Activated T-cell treated with anti-CD3 and anti-CD28 coated beads for 24 hours (primary cell): ENCODE data around the gene TMEM179.
"Not testable (repeated sequence)": the region's sequence is repeated elsewhere in the genome, so short reads cannot be mapped to it uniquely, and the experiment has no call there.

Source experiments
- DNase-seq: peaks from one replicate; pipeline ENCODE4 v3.0.0-alpha.2; 2020; ENCODE audit warnings: low read depth

The TMEM179 gene

GRCh38 chr14:104637546-104638003, 33.0 kb upstream of the TMEM179 start:
- no peak for DNase-seq

DNA sequence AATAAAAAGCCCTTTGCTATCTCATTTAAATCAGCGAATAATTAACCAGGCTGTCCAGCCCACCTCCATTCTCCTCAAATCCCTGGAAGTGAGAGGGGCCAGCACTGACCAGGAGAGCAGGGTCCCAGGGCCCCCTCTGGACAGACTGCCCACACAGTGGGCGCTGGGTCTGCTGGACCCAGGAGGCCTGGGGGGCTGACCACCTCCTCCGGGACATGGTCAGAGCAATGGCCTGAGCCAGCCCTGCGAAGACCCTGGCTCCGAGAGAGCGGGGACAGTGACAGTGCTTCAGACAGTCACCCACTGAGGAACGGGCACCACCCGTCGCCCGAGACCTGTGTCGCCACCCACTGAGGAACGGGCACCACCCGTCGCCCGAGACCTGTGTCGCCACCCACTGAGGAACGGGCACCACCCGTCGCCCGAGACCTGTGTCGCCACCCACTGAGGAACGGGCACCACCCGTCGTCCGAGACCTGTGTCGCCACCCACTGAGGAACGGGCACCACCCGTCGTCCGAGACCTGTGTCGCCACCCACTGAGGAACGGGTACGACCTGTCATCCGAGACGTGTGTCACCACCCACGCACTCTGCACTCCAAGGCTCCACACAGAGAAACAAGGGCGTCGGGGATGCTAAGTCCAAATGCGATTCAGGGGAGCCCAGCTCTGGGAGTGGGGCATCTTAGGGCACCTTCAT, 32.4 kb upstream of the TMEM179 start:
- not testable (repeated sequence) for DNase-seq

GRCh38 chr14:104636131-104636530, 31.6 kb upstream of the TMEM179 start:
- DNase-seq, result no peak

DNA sequence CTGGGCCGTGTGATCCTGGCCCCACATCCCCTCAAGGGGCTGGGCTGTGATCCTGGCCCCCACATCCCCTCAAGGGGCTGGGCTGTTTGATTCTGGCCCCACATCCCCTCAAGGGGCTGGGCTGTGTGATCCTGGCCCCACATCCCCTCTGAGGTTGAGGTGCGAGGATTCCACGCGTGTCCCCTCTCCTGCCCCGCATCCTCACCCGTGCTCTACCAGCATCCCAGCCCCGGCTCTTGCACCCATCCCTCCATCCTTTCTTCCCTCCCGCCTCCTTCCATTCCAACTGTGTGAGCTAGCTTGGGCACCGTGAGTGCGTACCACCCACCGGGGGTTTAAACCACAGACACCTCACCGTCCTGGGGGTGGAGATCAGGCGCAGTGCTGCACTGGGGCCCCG, 31.1 kb upstream of the TMEM179 start:
- DNase-seq, result no peak

- DNase-seq, result no peak
These were observed 30.5 kb upstream of the TMEM179 start for GRCh38 chr14:104634886-104635570.

DNA sequence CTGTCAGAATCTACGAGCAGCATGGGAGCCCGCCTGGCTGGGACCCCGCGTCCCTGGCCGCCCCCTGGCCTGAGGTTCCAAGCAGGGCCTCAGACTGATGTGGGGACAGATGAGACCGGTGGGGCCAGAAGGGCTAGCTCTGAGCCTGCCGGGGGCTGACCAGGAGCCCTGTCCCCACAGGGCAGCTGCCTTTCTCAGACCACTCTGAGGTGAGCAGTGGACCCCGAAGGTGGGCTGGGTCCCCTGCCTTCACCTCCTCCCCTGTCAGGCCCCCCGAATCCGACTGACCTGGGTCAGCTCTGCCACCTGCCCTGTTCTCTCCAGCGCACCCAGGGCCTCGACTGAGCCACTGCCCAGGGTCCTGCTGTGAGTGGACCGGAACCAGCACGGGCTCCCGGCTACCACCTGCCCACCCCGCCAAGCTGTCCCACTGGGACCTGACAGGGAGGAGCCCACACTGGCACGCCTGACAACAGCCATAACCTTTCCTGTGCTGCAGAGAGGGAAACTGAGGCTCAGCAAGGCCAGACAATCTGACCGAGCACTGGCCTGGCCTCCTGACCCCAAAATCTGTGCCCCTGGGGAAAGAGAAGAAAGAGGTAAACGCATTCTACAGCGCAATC, 29.7 kb upstream of the TMEM179 start:
- DNase-seq, result no peak

DNA sequence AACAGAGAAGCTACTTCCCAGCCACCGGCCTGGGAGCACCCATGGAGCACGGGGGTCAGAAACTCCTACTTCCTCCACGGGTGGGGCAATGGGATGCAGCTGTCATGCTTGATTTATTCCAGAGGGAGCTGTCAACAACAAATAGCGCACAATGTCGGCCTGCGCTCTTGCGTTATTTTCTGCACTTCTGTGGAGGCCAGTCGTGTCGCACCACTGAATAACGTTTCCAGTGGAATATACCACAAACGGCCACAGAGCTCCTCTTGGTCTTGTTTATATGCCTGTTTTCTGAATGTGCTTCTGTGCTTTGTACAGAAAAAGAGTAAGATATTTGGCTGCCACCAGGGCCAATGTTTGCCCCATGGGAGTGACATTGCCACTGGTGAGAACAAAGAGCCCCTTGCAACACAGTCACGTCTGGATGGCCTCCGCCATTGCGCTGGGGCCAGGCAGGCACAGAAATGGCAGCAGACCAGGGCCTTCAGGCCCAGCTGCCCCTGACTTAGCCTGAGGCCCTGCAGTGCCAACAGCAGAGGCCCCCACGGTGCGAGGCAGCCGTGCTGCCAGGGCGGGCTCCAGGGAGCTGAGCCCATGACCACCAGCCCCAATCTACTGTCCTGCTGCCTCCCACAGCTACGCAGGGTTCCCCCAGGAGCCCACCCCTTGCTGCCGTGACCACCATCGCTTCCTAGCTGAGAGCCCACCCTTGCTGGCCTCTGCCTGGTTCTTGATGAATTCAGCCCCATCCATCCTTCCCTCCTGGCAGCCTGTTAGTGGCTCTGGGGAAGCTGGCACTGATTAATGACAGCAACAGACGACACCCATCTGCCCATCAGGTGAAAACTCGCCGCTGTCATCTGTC, 28.9 kb upstream of the TMEM179 start:
- no peak for DNase-seq

DNA sequence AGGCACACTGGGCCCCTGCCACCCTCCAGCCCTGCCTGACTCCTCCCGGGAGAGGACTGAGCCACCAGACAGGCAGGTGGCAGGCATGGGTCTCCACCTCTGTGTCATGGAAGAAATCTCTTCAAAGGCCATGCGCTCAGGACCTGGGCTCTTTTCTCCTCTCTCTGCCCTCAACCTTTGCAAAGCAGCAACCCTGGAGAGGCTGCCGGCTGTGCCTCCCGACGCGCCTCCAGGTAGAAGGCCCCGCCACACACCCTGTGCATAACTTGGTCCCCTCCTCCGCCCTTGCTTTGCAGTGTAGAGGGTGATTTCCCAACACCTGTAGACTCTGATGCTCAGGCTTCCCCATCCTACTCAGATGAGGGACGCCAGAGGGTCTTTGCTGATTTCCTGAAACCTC, 28.2 kb upstream of the TMEM179 start:
- no peak for DNase-seq

- no peak for DNase-seq
These were observed 20.4 kb upstream of the TMEM179 start for GRCh38 chr14:104624939-104625338.

DNA sequence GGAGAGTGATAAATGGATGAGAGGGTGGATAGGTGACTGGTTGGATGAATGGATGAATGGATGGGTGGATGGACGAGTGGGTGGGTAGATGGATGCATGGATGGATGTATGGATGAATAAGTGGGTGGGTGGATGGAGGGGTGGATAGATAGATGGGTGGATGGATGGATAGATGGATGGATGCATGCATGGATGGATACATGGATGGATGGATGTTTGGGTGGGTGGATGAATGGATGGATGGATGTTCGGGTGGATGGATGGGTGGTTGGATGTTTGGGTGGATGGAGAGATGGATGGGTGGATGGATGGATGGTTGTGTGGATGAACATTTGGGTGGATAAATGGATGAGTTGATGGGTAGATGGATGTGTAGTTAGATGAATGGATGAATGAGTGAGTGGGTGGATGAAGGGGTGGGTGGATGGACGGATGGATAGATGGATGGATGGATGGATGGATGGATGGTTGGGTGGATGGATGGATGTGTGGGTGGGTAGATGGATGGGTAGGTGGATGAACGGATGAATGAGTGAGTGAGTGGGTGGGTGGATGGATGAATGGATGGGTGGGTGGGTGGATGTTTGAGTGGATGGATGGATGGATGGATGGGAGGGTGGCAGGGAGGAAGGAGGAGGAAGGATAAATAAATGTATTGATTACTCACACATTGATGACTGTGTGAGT, 9.7 kb upstream of the TMEM179 start:
- DNase-seq, result no peak

- no peak for DNase-seq
These were observed 7.3 kb upstream of the TMEM179 start for GRCh38 chr14:104611881-104612280.

DNA sequence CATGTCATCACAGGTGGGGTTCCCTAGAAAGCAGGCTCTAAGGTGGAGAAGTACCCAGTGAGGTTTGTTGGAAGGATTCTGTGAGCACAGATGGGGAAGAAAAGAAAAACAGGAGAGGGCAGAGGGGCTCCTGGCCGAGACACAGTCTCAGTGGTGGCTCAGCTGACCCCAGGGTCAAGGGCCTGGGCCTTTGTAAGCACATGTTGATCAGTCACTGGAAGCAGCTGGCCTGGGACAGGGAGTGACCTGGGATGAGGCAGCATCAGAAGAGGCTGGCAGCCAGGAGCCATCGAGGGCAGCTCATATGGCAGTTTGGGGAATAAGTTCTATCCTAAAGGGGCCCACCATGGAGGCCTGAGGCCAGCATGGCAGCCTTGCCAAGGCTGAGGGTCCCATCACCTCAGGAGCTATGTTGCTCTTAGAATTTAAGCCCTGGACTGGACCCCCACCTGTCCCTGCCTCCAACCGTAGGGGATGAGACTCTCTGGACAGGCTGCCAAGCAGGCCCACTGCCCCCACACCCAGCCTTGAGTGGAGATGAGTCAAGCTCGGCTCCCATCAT, 6.3 kb upstream of the TMEM179 start:
- no peak for DNase-seq

- DNase-seq, result no peak
These were observed 5.1 kb upstream of the TMEM179 start for GRCh38 chr14:104609666-104610065.

DNA sequence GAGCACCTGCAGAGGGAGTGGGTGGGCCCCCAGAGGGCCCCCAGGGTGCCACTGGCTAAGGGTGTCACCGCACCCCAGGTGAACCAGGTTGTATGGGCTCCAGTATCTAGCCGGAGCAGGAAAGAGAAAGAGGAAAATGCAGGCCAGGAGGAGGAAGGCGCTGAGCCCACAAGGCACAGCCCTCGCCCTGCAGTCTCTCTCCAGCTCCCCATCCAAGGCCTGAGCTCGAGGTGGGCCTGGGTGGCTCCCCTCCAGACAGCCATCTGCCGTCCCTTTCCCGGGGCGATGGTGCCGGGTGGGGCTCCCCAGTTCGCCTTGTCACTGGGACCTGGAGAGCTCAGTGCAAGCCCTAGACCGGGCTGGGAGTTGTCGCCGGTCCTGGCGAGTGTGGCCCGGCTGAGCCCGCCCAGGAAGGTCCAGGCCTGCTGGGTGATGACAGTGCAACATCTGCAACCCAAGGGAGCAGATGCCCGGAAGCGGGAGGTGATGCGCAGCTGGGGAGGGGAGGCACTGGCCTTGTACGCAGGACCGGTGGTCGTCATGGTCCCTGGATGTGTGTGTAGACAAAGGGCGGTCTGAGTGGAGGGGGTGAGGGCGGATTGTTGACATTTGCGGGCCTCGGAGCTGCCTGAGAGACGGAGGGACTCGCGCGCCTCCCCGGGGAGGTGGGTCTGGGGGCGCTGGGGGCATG, 716 bp downstream of the TMEM179 start:
- no peak for DNase-seq

- no peak for DNase-seq
These were observed 1.6 kb downstream of the TMEM179 start for GRCh38 chr14:104602933-104603325.

DNA sequence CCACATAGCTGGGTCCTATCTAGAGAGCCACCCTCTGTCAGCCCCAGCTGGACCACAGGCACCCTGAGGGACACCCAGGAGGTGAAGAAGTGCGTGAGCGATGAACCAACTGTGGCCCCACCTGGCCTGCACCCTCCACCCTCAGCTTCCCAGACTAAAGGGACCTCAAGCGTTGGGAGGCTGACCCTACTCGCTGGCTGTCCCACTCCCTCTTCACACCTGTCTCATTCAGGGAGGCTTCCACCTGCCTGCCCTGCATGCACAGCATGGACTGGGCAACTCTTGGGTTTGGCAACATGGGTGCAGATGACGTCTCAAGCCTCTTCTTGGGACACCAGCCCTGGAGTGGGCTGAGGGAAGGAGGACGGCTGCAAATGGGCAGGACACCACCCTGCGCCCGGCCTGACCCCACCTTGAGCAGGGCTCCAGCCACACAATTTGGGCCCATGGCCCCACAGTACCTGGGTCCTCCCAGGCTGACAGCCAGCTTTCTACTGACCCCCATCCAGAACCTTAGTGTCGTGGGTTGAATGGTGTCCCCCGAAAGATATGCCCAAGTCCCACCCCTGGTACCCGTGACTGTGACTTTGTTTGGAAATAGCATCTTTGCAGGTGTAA, 2.1 kb downstream of the TMEM179 start:
- DNase-seq, result no peak

GRCh38 chr14:104601786-104602185, 2.8 kb downstream of the TMEM179 start:
- DNase-seq, result no peak

- no peak for DNase-seq
These were observed 3.8 kb downstream of the TMEM179 start for GRCh38 chr14:104600805-104601204.

DNA sequence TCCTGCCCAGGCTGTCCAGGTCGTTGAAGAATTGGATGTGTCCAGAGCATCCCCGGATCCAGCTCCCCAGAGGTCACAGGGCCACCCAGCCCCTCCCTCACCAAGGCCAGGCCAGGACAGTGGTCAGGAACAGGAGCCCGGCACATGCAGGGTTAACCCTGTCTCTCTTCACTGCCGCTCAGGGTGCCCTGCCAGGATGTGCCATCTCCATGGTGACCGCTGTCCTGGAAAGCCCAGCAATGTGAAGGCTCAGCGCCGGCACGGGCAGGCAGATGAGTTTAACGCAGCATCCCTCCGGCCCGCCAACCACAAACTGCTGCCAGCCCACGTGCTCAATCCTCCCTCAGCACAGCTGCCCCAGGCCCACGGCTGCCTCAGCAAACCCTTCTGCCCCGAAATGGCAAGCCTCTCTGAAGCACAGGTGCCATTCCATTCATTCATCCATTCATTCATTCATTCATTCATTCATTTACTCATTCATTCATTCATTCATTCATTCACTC, 4.4 kb downstream of the TMEM179 start:
- no peak for DNase-seq

DNA sequence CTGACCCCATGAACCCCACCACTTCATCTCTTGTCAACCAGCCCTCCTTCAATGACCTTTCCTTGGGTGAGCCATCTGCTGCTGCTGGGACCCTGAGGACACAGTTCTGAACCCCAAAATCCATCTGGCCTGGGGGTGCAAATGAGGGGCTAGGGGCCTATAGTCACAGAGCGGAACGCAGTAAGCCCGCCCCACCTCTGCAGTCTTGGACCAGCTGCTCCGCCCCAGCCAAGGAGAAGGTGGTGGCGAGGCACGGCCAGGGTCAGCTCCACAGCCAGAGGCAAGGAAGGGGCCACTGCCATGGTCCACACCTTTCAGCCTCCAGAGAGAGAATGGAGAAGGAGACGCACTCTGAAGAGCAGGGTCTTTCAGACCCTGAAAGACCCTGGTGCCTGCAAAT, 5.1 kb downstream of the TMEM179 start:
- no peak for DNase-seq
